CD4-positive, alpha-beta T cell treated with Interleukin-17A for 4 hours (primary cell): ENCODE data around the gene MAP2K2.
A peak's percentile ranks its signal among the peaks of the same experiment; 100 is the strongest.

Experiments used
- DNase-seq: peaks from one replicate; pipeline ENCODE4 v3.0.0-alpha.2; 2020; ENCODE audit warnings: mixed read lengths

MAP2K2 gene

GRCh38 chr19:4059891-4060620, 63.9 kb downstream of the MAP2K2 start:
- DNase-seq: peak; percentile 49

- no peak for DNase-seq
Measured at GRCh38 chr19:4059453-4059871, 64.5 kb downstream of the MAP2K2 start.

- no peak for DNase-seq
Measured at GRCh38 chr19:4058693-4059452, 65.0 kb downstream of the MAP2K2 start.

GRCh38 chr19:4057931-4058692, 65.8 kb downstream of the MAP2K2 start:
- DNase-seq: peak; percentile 43

- no peak for DNase-seq
Measured at GRCh38 chr19:4055209-4055552, 68.7 kb downstream of the MAP2K2 start.

- DNase-seq: no peak
Measured at GRCh38 chr19:4054441-4055208, 69.3 kb downstream of the MAP2K2 start.

GRCh38 chr19:4053423-4054324, 70.2 kb downstream of the MAP2K2 start:
- no peak for DNase-seq

GRCh38 chr19:4052993-4053422, 70.9 kb downstream of the MAP2K2 start:
- DNase-seq: no peak

GRCh38 chr19:4052114-4052992, 71.6 kb downstream of the MAP2K2 start:
- no peak for DNase-seq

GRCh38 chr19:4051175-4052101, 72.5 kb downstream of the MAP2K2 start:
- no peak for DNase-seq

GRCh38 chr19:4049432-4049831, 74.5 kb downstream of the MAP2K2 start:
- no peak for DNase-seq

- no peak for DNase-seq
Measured at GRCh38 chr19:4046946-4047683, 76.8 kb downstream of the MAP2K2 start.

- DNase-seq: no peak
Measured at GRCh38 chr19:4046362-4046691, 77.6 kb downstream of the MAP2K2 start.

- no peak for DNase-seq
Measured at GRCh38 chr19:4045597-4046361, 78.1 kb downstream of the MAP2K2 start.

- no peak for DNase-seq
Measured at GRCh38 chr19:4044990-4045465, 78.9 kb downstream of the MAP2K2 start.

- DNase-seq: no peak
Measured at GRCh38 chr19:4043966-4044715, 79.8 kb downstream of the MAP2K2 start.

- no peak for DNase-seq
Measured at GRCh38 chr19:4043401-4043800, 80.5 kb downstream of the MAP2K2 start.
